GM12864 (cell line): ENCODE measurements around the gene SLC6A5.

Experiments used
- DNase-seq: peaks from one replicate; pipeline ENCODE4 v3.0.0-alpha.2; 2011; ENCODE audit warnings: low read depth
- H3K4me3 ChIP-seq: 2 replicates; pipeline ENCODE4 v1.5.1; 2011; ENCODE audit warnings: mild to moderate bottlenecking, low read depth, low read length, control low read depth
- TF ChIP-seq, protein P1 (sequence below): IDR thresholded peaks from 2 replicates; pipeline ENCODE4 v1.5.1; 2011; ENCODE audit warnings: low read depth, mild to moderate bottlenecking, moderate library complexity, low read length, control low read depth, inconsistent platforms; ENCODE audit errors: missing control alignments

The SLC6A5 gene

GRCh38 chr11:20604295-20604803 is 4.9 kb downstream of the SLC6A5 start:
- TF ChIP-seq, protein P1, sequence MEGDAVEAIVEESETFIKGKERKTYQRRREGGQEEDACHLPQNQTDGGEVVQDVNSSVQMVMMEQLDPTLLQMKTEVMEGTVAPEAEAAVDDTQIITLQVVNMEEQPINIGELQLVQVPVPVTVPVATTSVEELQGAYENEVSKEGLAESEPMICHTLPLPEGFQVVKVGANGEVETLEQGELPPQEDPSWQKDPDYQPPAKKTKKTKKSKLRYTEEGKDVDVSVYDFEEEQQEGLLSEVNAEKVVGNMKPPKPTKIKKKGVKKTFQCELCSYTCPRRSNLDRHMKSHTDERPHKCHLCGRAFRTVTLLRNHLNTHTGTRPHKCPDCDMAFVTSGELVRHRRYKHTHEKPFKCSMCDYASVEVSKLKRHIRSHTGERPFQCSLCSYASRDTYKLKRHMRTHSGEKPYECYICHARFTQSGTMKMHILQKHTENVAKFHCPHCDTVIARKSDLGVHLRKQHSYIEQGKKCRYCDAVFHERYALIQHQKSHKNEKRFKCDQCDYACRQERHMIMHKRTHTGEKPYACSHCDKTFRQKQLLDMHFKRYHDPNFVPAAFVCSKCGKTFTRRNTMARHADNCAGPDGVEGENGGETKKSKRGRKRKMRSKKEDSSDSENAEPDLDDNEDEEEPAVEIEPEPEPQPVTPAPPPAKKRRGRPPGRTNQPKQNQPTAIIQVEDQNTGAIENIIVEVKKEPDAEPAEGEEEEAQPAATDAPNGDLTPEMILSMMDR = no peak
- H3K4me3 ChIP-seq = no peak overlapping the region
- no peak for DNase-seq

DNA sequence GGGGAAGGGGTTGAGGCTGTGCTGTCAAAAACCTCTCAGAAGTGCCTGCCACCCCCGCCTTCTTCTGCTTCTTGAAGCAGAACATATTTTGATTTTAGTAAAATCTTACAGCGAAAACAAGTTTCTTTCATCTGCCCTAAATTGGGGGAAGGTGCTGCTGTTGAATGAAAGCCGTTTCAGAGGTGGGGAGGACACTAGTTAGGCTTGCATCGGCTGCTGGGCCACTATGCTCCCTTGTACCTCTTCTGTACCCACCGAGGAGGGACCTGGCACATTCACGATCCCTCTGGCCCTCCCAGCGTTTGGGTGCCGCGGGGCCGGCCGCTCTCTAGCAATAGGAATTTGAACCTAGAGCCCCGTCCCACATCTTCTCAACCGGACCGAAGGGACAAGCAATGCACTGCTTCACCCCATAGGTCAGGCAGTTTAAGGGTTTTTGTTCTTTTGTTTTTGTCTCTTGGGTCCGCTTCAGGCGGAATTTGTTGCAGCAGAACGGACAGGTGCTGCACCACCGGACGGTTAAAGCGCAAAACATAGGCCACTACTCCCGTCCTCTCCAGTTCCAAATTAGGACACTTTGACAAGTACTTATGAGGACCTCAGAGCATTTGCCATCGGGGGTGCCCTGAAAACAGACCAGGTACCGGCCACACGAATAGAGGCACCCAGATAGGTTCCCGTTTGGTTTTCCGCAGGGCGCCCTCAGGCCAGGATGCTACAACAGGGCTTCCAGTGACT is 5.6 kb downstream of the SLC6A5 start:
- TF ChIP-seq, protein P1 = no peak
- DNase-seq = no peak
- H3K4me3 ChIP-seq = no peak overlapping the region

DNA sequence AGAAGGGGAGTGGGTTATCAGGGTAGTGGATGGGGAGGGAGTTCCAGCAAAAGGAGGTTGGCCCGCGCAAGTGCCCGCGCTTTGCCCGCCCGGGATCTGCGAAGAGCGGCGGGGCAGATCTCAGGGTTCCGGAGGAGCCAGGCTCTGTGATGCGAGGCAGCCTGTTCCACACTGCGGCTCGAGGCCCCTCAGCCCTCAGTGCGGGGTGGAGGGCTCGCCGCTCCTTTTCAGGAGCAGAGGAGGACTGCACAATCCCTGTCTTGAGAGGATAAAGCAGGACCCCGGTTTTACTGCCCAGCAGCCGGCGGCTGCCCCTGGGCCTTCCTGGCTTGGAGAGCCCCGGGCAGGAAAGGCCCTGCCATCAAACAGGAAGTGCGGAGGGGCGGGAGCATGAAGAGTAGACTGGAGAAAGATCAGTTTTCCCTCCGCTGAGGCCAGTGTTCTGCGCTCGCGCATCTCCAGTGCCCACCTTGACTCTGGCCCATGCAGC is 6.2 kb downstream of the SLC6A5 start:
- H3K4me3 ChIP-seq = no peak overlapping the region
- TF ChIP-seq, protein P1 = no peak
- no peak for DNase-seq

GRCh38 chr11:20608934-20609333 is 9.5 kb downstream of the SLC6A5 start:
- no peak overlapping the region for H3K4me3 ChIP-seq
- TF ChIP-seq, protein P1 = no peak
- no peak for DNase-seq

DNA sequence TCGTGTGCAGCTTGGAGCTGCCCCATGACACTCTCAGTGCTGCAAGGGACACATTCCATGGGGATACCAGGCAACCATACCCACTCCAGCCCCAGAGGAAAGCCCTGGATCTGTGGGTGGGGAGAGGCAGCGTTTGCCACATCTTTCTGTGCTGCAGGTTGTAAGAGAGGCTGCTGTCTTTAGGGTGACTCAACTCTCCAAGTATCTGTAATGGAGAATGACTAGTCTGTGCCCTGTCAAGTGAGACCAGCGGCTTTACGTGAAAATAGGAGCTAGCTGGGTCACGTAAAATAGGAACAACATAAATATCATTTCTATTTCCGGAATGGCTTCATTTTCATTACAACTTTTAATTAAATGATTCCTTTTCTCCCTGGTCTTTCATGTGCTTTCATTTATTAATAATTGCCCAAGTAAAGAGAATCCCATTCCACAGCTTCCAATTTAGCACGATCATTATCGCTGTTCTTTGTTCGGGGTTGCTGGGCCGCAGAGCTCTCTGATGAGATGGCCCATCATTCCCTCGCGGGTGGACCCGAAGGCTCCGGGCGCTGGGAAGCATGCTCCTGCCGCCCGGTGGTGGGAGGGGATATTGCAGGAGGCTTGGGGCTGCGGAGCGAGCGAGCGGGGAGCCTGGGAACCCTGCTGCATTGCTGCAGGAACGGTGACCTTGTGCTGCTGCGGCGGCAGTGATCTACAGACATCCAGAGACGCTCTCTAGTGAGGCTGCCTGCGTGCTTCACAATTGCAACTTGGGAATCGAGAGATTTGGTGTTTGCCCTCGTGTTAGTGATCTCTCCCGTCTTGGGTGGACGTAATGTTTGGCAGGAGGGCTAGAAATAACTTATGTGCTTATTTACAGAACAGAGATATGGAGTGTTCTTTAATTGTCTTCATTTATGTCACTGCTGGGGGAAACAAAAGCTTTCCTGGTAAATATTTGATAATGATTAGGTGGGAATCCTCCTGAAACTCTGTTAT is 10.6 kb downstream of the SLC6A5 start:
- TF ChIP-seq, protein P1 = peak; percentile 95
- no peak overlapping the region for H3K4me3 ChIP-seq
- DNase-seq = peak; percentile 13

DNA sequence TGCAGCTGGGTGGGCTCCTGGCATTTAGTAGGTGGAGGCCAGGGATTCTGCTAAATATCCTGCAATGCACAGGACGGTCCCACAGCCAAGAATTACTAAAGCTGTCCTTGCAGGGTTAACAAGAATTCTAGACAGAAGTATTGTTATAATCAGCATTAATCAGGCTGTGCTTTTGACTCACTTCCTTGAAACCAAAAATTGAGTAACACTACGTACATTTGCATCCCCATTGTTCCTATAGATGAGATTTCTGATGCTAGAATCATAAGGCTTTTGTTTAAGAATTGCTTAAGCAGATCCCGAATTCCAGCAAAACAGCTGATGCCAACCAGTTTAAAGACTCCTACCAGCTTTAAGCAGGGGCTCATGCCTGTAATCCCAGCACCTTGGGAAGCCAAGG is 11.4 kb downstream of the SLC6A5 start:
- no peak for DNase-seq
- H3K4me3 ChIP-seq = no peak overlapping the region
- TF ChIP-seq, protein P1 = no peak
